Ishikawa (cell line): Measurements from ENCODE around the gene SPPL2A.

Source experiments
- CEBPB ChIP-seq: IDR thresholded peaks from 2 replicates; pipeline ENCODE4 v1.6.1; 2012
- CREB1 ChIP-seq: IDR thresholded peaks from 2 replicates; pipeline ENCODE4 v1.6.1; 2012; ENCODE audit warnings: low read depth
- EGR1 ChIP-seq: IDR thresholded peaks from 2 replicates; pipeline ENCODE4 v1.6.1; 2012
- EP300 ChIP-seq: IDR thresholded peaks from 2 replicates; pipeline ENCODE4 v1.6.1; 2012; ENCODE audit warnings: borderline replicate concordance
- FOXM1 ChIP-seq: IDR thresholded peaks from 2 replicates; pipeline ENCODE4 v1.6.1; 2012; ENCODE audit warnings: low read depth, borderline replicate concordance
- NFIC ChIP-seq: IDR thresholded peaks from 2 replicates; pipeline ENCODE4 v1.6.1; 2012
- RAD21 ChIP-seq: IDR thresholded peaks from 2 replicates; pipeline ENCODE4 v1.6.1; 2012; ENCODE audit warnings: low read depth
- TAF1 ChIP-seq: IDR thresholded peaks from 2 replicates; pipeline ENCODE4 v1.6.1; 2012; ENCODE audit warnings: low read depth, mild to moderate bottlenecking
- TCF12 ChIP-seq: IDR thresholded peaks from 2 replicates; pipeline ENCODE4 v1.6.1; 2012; ENCODE audit warnings: low read depth
- TEAD4 ChIP-seq: IDR thresholded peaks from 2 replicates; pipeline ENCODE4 v1.6.1; 2012
- YY1 ChIP-seq: IDR thresholded peaks from 2 replicates; pipeline ENCODE4 v1.6.1; 2012; ENCODE audit warnings: low read depth
- ZBTB7A ChIP-seq: IDR thresholded peaks from 2 replicates; pipeline ENCODE4 v1.6.1; 2012; ENCODE audit warnings: low read depth
- TF ChIP-seq, protein P1 (sequence below): IDR thresholded peaks from 2 replicates; pipeline ENCODE4 v1.6.1; 2012
- TF ChIP-seq, protein P2 (sequence below): IDR thresholded peaks from 2 replicates; pipeline ENCODE4 v1.6.1; 2012
- TF ChIP-seq, protein P3 (sequence below): IDR thresholded peaks from 2 replicates; pipeline ENCODE4 v1.6.1; 2012; ENCODE audit warnings: low read depth, mild to moderate bottlenecking

The SPPL2A gene

DNA sequence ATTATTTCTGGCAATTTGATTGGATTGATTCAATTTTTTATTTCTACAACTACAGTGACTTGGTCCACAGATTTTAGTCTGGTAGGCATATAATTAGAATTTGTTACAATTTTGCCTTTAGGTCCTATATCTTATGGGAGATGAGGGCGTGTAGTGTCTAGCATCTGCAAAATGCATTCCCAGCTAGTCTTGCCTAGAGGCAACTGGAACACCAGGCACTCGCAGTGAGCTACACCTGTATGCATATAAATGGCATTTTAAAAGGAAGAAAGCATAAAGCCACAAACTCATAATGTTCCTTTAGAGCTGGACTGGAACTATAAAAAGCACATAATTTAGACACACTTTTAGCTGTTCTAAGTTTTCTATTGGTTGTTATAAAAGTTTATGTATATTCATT lies 17.9 kb upstream of the SPPL2A start:
- TF ChIP-seq CEBPB = no peak
- no peak for TF ChIP-seq ZBTB7A
- TF ChIP-seq, protein P1, sequence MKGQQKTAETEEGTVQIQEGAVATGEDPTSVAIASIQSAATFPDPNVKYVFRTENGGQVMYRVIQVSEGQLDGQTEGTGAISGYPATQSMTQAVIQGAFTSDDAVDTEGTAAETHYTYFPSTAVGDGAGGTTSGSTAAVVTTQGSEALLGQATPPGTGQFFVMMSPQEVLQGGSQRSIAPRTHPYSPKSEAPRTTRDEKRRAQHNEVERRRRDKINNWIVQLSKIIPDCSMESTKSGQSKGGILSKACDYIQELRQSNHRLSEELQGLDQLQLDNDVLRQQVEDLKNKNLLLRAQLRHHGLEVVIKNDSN = no peak
- no peak for TF ChIP-seq TEAD4
- TF ChIP-seq NFIC = no peak
- no peak for TF ChIP-seq EGR1
- TF ChIP-seq CREB1 = no peak
- no peak for TF ChIP-seq FOXM1
- no peak for TF ChIP-seq TCF12
- no peak for TF ChIP-seq RAD21
- TF ChIP-seq, protein P2, sequence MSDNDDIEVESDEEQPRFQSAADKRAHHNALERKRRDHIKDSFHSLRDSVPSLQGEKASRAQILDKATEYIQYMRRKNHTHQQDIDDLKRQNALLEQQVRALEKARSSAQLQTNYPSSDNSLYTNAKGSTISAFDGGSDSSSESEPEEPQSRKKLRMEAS = no peak
- TF ChIP-seq, protein P3, sequence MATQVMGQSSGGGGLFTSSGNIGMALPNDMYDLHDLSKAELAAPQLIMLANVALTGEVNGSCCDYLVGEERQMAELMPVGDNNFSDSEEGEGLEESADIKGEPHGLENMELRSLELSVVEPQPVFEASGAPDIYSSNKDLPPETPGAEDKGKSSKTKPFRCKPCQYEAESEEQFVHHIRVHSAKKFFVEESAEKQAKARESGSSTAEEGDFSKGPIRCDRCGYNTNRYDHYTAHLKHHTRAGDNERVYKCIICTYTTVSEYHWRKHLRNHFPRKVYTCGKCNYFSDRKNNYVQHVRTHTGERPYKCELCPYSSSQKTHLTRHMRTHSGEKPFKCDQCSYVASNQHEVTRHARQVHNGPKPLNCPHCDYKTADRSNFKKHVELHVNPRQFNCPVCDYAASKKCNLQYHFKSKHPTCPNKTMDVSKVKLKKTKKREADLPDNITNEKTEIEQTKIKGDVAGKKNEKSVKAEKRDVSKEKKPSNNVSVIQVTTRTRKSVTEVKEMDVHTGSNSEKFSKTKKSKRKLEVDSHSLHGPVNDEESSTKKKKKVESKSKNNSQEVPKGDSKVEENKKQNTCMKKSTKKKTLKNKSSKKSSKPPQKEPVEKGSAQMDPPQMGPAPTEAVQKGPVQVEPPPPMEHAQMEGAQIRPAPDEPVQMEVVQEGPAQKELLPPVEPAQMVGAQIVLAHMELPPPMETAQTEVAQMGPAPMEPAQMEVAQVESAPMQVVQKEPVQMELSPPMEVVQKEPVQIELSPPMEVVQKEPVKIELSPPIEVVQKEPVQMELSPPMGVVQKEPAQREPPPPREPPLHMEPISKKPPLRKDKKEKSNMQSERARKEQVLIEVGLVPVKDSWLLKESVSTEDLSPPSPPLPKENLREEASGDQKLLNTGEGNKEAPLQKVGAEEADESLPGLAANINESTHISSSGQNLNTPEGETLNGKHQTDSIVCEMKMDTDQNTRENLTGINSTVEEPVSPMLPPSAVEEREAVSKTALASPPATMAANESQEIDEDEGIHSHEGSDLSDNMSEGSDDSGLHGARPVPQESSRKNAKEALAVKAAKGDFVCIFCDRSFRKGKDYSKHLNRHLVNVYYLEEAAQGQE = no peak
- no peak for TF ChIP-seq TAF1
- no peak for TF ChIP-seq YY1

DNA sequence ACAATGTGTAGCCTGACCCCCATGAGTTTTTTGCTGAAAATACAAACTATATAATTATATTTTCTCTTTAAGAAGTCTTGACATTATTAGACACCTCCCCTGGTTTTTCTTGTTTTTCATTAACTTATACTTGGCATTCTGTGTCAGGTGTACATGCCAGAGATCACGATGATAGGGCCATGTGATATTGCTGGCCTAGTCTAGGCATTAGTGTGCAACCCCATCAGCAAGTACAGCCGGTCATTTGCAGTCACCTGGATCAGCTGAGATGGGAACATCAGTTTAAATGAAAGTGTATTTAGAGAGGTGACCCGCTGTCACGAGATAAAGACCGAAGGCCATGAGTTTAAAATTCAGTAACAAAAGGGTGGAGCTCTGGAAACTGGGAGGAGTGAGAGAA lies 12.6 kb upstream of the SPPL2A start:
- TF ChIP-seq TCF12 (no peak), TAF1 (no peak), FOXM1 (no peak), CEBPB (no peak), YY1 (no peak), EP300 (no peak)
- TF ChIP-seq, protein P1 = no peak
- TF ChIP-seq, protein P3 = no peak

DNA sequence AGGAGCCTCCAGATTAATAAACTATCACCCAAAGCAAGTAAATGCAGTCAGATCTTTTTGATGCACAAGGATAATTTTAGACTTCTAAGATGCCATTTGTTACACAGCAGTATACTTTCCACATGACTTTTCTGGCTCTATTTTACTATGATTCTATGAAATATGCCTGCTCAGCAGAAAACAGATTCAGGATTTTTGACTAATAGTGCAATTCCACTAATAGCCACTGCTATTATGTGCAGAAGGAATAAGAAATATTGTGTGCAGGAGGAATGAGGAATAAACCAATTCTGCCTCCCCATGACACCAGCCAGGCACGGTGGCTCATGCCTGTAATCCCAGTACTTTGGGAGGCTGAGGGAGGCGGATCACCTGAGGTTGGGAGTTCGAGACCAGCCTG lies 11.5 kb upstream of the SPPL2A start:
- TF ChIP-seq EP300 (no peak), YY1 (no peak), CREB1 (no peak), CEBPB (no peak), NFIC (no peak), TCF12 (no peak), FOXM1 (no peak), TAF1 (no peak), RAD21 (no peak), TEAD4 (no peak), ZBTB7A (no peak), EGR1 (no peak)
- TF ChIP-seq, protein P1 = no peak
- TF ChIP-seq, protein P3 = no peak
- TF ChIP-seq, protein P2 = no peak

DNA sequence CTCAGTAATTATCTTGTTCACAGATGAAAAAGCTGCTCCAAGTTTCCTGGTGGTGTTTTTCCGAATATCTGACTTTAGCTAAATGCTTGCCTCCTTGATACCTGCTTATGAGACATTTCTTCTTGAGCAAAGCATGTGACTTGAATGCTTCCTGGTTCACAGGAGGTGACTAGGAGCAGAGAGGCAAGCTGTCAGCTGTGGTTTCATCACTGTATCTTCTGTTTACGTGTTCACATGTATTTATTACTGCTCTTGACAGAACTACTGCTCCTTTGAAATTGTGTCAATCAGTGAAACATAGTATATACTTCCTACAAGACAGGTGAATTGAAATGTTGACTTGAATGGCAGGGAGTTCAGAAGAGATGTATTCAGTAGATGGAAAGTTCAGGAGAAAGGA lies 8.9 kb upstream of the SPPL2A start:
- TF ChIP-seq, protein P3 = no peak
- TF ChIP-seq EGR1 = no peak
- TF ChIP-seq TCF12 = no peak
- TF ChIP-seq YY1 = no peak
- TF ChIP-seq RAD21 = no peak
- TF ChIP-seq TEAD4 = no peak
- TF ChIP-seq CEBPB = no peak
- no peak for TF ChIP-seq NFIC
- TF ChIP-seq FOXM1 = no peak
- TF ChIP-seq, protein P1 = no peak
- TF ChIP-seq, protein P2 = no peak
- TF ChIP-seq TAF1 = no peak
